Sciatic nerve (tissue), 2 donors: ENCODE measurements around the gene CLPX. TPM values are rescaled to one million over a fixed set of nuclear protein-coding genes. Genes with fewer than 3 reads are reported as not detected.
A peak's percentile ranks its signal among the peaks of the same experiment; 100 is the strongest.
"Not testable (repeated sequence)": the region's sequence is repeated elsewhere in the genome, so short reads cannot be mapped to it uniquely, and the experiment has no call there.

Experiments used
- ATAC-seq: fragments of 200-7000 bp; cut with Tn5 transposase; one replicate; pipeline ENCODE4 v1.9.1; 2020; ENCODE audit warnings: mild to moderate bottlenecking, moderate library complexity
- DNase-seq: peaks from one replicate; pipeline ENCODE4 v3.0.0-alpha.2; 2020; ENCODE audit warnings: low spot score
- intact Hi-C: fragments of 100-400 bp; cut with DNase I; formaldehyde crosslinking; loops from one replicate; pipeline ENCODE4 v1.14.2; 2022
- total RNA-seq: library from RNA; stranded (reverse); fragmentation: NEBNext Ultra II Directional; extraction: Animal tissue kit (Norgen Biotek cat#: 25700); gene quantifications from one replicate; pipeline ENCODE4 v1.2.1, GENCODE V29; 2021
- donor health status: DM: no; HTN: no; CAD: no.
- donor health status: DM: no; HTN: no; CAD: no.

Gene CLPX
- total RNA-seq, 1 donor from 2014 or later: 49.8 TPM

DNA sequence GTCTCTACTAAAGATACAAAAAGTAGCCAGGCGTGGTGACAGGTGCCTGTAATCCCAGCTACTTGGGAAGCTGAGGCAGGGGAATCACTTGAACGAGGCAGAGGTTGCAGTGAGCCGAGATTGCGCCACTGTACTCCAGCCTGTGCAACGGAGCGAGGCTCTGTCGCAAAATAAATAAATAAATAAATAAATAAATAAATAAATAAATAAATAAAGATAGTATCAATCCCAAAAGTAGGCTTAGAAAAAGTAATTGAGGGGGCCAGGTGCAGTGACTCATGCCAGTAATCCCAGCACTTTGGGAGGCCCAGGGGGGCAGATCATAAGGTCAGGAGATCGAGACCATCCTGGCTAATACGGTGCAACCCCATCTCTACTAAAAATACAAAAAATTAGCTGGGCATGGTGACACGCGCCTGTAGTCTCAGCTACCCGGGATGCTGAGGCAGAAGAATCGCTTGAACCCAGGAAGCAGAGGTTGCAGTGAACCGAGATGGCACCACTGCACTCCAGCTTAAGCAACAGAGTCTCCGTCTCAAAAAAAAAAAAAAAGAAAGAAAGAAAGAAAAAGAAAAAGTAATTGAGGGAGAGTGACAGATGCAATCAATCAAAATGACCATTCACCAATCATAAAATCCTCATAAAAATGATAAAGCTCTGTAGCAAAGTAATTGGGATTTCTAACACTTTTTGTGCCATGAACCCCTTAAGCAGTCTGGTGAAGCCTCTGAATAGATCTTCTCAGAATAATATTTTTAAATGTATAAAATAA, 3.4 kb downstream of the CLPX start:
- intact Hi-C loops: loop anchor here (10.0 kb wide), 1 partner anchor 93 kb away; no protein-coding TSS in a partner anchor
- not testable (repeated sequence) for DNase-seq, ATAC-seq

DNA sequence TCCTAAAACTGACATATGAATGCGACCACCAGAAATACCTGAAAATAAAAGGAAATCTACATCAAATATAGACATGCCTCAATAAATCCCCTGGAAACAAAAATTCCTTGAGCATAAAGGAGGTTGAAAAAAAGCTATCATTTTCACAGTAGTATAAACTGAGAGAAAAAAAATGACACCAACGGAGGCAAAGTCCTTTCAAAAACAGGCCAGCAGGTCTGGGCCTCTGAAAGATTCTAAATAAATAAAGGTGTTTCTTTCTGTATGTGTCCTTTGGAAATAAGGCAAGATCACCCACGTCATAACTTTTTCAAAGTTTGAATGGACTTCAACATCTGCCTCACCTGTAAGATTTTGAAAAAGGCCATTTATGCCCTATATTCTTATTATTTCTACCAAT, 5.0 kb downstream of the CLPX start:
- DNase-seq (no peak), ATAC-seq (no peak)
- intact Hi-C loops: loop anchor here (10.0 kb wide), 1 partner anchor 95 kb away; no protein-coding TSS in a partner anchor

DNA sequence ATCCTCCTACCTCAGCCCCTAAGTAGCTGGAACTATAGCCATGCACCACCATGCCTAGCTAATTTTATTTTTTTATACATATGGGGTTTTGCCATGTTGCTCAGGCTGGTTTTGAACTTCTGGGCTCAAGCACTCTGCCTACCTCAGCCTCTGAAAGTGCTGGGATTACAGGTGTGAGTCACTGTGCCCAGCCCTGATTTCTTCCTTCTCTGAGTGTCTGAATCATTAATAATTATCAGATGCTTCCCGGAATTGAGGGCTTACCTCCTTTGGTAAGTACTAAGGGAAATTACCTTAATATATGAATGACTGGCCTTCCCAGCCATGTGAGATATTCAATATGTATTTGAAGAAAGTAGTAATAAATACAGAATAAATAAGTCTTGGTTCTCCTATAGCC, 7.2 kb downstream of the CLPX start:
- intact Hi-C loops: no loop called here
- ATAC-seq (no peak), DNase-seq (no peak)

DNA sequence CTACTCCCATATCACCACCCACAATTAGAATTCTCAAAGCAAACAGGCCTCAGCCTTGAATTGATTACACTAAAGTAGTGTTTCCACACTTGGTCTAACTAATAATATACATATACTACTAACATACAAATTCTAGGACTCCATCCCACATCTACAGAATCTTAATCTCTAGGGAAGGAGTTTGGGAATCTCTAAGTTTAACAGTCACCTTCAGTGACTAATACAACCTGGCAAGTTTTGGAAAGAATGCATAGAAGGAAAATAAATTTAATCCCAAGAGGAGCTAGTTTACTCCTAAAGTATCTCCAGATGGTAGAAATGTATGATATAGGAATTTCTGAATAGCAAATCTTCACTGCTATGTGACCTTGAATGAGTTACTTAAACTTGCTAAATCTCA, 9.1 kb downstream of the CLPX start:
- ATAC-seq (no peak), DNase-seq (no peak)
- intact Hi-C loops: no loop called here

DNA sequence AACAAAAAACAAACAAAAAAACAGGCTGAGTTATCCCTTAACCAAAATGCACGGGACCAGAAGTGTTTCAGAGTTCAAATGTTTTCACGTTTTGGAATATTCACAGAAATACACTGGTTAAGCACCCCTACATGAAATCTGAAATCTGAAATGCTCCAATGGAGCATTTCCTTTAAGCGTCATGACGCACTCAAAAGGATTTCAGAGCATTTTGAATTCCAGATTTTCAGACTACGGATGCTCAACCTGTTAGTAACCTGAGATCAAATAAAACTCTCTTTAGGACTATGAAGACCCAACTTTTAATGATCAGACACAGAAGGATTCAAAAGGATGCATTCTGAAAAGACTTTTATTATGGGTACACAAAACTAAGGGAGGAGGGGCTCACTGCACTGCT, 9.6 kb downstream of the CLPX start:
- ATAC-seq (no peak), DNase-seq (no peak)
- intact Hi-C loops: no loop called here

DNA sequence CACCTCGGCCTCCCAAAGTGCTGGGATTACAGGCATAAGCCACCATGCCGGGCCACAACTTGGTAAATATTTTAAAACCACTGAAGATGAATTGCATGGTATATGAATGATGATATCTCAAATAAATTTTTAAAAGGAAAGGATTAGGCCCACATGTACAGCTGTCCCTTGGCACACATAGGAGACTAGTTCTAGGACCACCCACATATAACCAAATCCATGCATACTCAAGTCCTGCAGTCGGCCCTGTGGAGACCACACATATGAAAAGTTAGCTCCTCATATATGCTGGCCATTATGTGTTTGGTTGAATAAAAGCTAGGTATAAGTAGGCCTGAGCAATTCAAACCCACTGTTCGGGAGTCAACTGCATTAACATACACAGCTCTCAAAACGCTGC, 10.6 kb downstream of the CLPX start:
- ATAC-seq (no peak), DNase-seq (no peak)
- intact Hi-C loops: no loop called here

DNA sequence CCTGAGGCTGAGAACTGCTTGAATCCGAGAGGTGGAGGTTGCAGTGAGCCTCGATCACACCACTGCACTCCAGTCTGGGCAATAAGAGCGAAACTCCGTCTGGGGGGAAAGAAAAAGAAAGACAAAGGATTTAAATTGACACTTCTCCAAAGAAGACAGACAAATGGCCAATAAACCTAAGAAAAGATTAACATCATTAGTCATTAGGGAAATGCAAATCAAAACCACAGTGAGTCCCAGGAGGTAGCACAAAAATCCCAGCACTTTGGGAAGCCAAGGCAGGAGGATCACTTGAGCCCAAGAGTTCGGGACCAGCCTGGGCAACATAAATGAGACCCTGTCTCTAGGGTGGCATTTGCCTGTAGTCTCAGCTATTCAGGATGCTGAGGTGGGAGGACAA, 12.6 kb downstream of the CLPX start:
- ATAC-seq (no peak), DNase-seq (no peak)
- intact Hi-C loops: no loop called here

DNA sequence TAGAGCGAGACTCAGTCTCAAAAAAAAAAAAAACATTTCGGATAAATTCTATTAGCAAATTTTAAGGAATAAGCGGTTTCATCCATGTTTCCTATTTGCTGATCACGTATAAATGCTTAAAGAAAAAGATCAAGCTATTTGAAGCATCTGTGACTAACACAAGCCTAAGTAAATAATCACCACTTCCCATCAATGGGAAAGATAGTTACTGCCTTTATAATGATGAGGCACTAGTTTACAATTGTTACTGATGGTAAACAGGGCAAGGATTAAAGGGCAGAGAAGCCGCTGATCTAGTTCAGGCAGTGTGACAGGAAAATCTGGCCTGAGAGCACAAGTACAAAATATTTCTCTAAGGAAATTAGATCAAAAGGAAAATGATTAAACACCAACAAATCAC, 13.7 kb downstream of the CLPX start:
- ATAC-seq: no peak
- intact Hi-C loops: no loop called here
- no peak for DNase-seq

DNA sequence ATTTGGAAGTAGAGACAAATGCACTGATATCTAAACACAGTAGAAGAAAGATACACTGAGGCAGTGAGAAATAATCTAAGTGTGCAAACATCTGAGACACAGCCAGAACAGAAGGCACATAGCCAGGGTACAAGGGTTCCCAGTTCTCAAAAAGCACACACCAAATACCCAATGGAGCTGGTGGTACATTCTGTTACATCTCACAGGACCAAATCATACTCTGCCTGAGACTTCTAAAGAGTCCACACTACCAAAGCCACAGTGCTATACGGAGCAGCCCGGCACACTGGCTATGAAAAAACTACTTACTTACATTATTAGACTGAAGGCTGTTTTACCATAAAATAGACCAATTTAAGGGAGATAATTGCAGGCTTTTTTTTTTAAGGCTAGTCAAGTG, 19.3 kb downstream of the CLPX start:
- intact Hi-C loops: no loop called here
- ATAC-seq (no peak), DNase-seq (no peak)

DNA sequence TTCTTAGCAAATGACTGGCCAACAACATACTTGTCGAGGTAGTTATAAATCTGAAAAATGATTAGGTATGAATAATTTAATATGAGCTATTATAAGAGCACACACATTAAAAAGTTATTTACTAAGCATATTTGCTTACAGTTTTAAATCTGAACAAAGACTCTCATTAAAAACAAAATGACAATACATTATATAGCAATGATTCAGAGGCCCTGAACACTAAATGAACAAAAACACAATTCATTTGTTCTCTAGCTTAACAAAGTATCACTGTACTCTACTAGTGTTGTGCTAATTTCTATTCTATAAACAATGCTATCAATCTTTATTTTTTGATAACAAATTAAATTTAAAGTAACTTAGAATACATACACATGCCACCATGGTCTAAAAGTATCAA, 21.0 kb downstream of the CLPX start:
- DNase-seq (no peak), ATAC-seq (no peak)
- intact Hi-C loops: no loop called here

DNA sequence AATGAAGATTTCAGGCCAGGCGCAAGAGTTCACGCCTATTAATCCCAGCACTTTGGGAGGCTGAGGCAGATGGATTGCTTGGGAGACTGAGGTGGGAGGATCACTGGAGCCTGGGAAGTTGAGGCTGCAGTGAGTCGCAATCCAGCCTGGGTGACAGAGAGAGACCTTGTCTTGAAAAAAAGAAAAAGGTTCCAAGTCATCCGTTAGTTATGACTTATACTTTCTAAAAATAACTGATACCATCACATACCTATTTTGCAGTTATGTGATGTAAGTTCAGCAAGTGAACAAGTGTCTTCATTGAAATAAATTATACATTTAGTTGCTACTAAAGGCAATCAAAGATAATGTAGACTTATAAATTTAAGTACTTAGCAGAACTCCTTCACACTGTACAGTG, 22.1 kb downstream of the CLPX start:
- no peak for ATAC-seq
- intact Hi-C loops: no loop called here
- DNase-seq: no peak

DNA sequence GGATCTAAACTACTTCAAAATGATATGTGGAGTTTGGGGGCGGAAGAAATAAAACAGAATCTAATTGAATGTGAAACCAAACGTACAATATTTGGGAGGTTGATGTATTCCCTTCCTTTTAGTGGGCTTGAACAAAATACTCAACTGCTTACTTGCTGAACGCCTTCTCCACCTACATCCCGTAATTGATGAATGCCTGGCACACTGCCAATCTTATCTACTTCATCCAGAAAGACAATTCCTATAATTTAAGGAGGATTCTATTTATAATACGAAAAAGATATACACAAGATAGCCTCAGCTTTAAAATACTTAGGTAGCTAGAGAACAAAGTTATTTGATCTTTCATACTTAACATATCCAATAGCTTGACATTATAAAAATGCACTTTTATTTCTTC, 28.4 kb downstream of the CLPX start:
- DNase-seq (no peak), ATAC-seq (no peak)
- intact Hi-C loops: no loop called here

DNA sequence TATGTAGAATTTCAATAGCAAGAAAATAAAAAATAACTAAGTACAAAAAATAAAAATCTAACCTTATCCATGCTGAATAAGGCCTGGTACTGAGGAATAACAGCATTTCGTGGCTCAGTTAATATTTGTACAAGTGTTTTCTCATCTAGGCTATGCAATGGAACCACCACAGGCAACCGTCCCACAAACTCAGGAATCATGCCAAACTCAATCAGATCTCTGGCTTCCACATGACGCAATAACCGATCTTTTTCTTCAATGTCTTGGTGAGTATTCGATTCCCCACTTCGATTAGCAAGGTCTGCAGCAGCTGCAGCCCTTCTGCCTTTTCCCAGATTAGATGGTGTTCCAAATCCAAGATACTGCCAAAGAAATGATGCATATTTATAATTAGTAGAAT, 30.4 kb downstream of the CLPX start:
- intact Hi-C loops: no loop called here
- DNase-seq (no peak), ATAC-seq (no peak)

DNA sequence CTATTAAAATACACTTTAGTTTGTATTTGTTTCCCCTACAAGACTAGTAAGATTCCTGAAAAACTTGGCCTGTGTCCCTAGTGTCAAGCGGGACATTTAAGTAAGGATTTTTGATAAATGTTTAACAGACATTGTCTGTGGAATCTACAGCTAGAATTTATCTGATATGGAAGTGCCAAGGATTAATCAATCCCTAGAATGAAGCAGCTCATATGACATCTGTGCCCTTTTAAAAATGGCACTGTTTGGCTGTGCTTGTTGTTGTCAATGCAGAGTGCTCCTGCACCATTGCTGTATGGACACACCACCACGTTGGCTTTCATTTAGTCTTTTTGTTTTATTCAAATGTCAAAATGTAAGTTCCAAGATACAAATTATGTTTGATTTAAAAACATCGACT, 37.2 kb downstream of the CLPX start:
- intact Hi-C loops: no loop called here
- ATAC-seq (no peak), DNase-seq (no peak)

DNA sequence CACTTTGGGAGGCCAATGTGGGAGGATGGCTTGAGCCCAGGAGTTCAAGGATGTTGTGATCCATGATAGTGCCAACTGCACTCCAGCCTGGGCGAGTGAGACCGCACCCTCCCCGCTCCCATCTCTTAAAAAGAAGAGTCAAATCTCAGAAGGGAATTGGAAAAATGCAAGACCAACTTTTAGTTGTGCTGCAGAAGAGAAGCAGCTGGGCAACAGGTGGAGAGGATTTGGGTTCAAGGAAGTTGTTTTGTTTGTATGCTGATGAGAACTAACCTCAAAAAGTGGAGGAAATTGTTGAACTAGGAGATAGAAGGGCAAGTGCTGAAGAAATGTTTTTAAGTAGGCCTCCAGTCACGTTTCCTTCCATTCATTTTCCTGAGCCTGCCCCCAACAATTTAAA, 38.7 kb downstream of the CLPX start:
- DNase-seq: no peak
- ATAC-seq: no peak
- intact Hi-C loops: no loop called here

DNA sequence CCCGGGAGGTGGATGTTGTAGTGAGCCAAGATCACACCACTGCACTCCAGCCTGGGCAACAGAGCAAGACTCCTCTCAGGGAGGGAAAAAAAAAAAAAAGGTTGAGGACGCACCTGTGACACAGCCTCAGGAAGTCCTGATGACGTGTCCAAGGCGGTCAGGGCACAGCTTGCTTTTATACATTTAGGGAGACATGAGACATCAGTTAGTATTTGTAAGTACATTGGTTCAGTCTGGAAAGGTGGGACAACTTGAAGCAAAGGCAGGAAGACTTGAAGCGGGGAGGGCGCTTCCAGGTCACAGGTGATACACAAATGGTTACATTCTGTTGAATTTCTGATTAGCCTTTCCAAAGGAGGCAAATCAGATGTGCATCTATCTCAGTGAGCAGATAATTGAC, 46.5 kb downstream of the CLPX start:
- ATAC-seq, intact Hi-C loops, DNase-seq: not testable (repeated sequence)

DNA sequence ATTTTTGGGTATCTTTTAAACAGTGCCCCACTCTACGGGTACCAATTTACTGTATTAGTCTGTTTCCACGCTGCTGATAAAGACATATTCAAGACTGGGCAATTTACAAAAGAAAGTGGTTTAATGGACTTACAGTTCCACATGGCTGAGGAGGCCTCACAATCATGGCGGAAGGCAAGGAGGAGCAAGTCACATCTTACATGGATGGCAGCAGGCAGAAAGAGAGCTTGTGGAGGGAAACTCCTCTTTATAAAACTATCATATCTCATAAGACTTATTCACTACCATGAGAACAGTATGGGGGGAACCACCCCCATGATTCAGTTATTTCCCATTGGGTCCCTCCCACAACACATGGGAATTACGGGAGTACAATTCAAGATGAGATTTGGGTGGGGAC, 47.2 kb downstream of the CLPX start:
- DNase-seq, intact Hi-C loops, ATAC-seq: not testable (repeated sequence)

DNA sequence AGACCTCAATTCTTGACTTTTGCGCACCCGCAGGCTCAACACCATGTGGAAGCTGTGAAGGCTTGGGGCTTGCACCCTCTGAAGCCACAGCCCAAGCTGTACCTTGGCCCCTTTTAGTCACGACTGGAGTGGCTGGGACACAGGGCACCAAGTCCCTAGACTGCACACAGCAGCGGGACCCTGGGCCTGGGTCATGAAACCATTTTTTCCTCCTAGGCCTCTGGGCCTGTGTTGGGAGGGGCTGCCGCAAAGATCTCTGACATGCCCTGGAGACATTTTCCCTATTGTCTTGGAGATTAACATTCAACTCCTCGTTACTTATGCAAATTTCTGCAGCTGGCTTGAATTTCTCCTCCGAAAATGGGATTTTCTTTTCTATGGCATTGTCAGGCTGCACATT, 48.1 kb downstream of the CLPX start:
- DNase-seq, intact Hi-C loops, ATAC-seq: not testable (repeated sequence)

DNA sequence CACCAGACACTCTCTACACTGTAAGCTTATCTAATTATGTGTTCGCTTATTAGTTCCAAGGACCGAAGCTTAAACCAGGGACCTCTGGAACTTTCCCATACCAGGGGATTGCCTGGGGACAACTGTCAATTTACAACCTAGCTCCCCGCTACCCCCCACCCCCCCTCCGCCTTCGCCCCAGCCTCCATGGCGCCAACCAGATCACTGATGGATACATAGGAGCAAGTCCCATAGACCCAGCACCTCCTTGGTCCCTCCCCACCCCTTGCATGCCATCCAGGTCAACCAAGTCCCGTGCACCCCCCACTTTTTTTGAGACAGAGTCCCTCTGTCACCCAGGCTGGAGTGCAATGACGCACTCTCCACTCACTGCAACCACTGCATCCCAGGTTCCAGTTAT, 50.6 kb downstream of the CLPX start:
- intact Hi-C loops: no loop called here
- ATAC-seq: no peak
- DNase-seq: no peak

DNA sequence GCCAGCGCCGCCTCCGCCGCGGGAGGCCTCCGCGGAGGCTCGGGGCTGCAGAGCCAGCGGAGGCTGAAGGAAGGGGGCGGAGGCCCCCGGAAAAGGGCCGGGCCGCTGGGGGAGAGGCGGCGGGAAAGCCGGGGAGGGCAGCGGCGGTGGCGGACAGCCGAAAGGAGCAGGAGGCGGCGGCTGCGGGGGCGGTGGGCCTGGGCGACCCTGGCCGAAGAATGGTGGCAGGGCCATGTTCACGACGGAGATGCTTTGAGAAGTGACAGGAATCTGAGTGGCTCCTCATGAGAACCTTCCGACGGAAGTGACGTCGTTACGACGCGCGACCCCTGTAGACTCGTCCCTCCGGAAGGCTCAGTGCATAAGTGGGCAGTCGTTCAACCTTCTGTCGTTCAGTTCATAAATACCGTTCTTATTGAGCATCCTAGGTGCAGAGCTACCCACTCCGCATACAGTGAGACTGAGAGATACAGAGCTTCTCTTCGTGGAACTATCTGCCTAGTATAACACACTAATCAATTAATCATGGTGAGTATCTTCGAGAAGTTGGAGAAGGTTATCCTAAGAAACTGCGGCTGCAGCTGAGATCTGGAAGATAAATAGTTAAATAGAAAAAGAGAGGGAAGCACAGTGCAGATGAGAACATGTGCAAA, 51.5 kb downstream of the CLPX start, which contains the start of gene PDCD7:
Gene PDCD7, minus strand, starts transcription at position 261 of the 653 bp plus-strand sequence. Its CDS starts 27 bp downstream, at position 234.
- intact Hi-C loops: no loop called here
- ATAC-seq (peak; percentile 97), DNase-seq (peak; percentile 91)
